NK-92 (cell line): ENCODE data around the gene MED28.

Experiments used
- DNase-seq: peaks from one replicate; lab custom pipeline; 2025; ENCODE audit not compliant: unreplicated experiment; lab: John Stamatoyannopoulos, UW

Gene MED28

DNA sequence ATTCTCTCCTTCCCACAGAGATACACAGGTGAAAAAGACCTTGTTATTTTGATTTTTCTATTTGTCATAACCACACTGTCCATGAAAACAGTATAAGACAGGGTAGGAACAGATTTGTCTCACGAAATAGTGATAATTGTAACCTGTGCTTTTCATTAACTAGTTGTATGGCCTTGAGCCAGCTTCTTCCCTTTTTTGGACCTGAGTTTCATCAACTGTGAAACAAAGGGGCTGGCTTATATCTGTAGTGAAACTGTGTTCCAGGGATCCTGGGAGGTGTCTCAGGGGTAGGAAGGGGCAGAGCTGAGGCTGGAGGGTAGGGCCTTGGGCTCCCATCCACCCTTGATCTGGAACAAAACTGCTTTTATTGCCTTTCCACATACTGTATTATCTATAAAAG lies 50.9 kb downstream of the MED28 start:
- DNase-seq, result no peak

DNA sequence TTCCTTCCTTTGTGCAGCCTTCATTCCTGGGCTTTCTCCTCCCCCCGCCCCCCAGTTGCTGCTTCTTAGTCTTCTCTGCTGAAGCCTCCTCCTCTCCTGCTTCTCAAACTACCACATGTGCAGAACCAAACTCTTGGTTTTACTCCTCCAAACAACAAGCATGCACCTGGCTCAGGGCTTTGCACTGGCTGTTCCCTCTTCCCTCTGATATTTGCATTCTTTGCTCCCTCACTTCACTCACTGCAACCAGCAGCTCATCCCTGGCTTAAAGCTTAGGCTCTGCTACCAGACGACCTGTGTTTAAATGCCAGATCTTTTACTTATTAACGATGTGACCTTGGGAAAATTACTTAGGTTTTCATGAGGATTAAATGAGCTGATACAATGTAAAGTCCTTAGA lies 51.4 kb downstream of the MED28 start:
- no peak for DNase-seq

DNA sequence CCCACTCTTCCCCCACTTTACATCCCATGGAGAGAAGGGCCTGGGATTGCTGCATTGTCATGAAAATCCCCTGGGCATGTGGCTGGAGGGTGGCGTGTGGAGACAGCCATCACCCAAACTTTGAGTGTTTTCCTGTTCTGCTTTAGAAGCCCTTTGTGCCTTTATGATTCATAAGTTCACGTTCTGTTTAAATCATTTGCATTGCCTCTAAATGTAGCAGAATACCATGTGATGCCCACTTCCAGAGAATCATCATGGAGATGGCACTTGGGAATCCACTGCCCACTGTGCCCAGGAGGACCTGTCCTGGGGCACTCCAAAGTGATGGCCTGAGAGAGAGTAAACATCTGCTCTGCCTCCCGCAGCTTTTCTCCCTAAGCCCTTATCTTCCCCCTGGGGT lies 52.8 kb downstream of the MED28 start:
- no peak for DNase-seq

DNA sequence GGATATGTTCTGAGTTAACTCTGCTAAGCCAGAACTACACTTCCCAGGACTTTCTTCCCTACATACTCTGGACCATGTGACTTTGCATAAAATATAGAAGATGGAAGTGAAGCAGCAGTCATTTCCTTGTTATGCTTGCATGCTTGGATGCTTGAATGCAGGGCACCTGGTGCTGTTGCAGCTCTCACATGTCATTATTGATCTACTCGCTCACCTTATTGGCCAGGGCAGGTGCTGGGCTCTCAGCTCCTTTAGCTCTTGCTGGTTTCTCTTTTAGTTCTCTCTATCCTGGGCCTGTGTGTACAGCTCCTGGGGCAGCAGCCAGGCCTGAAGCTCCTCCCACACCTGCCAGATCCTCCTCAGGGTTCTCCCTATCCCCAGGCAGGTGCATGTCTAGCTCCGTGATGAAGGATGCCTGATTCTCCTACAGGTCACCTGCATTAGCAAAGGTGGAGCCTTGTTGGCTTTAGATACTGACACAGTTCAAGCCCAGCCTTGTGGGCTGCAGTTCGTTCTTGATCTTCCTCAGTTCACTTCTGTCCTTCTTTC lies 53.3 kb downstream of the MED28 start:
- no peak for DNase-seq

DNA sequence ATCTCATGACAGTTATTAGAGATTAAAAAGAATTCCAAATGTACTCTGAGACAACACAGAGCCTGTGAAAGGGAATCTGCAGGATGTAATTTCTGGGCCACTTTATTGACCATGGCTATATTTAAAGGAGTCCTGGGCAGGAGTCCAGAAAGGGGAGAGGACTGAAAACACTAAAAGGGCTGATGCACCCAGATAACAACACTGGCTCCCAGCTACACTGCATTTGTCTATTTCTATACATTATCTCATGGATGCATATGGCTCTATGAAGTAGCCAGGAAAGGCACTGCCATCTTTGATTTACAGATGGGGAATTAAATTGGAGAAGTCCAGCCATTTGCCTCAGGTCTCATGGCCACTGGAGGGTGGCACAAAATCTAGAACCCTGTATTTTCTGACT lies 56.0 kb downstream of the MED28 start:
- no peak for DNase-seq

DNA sequence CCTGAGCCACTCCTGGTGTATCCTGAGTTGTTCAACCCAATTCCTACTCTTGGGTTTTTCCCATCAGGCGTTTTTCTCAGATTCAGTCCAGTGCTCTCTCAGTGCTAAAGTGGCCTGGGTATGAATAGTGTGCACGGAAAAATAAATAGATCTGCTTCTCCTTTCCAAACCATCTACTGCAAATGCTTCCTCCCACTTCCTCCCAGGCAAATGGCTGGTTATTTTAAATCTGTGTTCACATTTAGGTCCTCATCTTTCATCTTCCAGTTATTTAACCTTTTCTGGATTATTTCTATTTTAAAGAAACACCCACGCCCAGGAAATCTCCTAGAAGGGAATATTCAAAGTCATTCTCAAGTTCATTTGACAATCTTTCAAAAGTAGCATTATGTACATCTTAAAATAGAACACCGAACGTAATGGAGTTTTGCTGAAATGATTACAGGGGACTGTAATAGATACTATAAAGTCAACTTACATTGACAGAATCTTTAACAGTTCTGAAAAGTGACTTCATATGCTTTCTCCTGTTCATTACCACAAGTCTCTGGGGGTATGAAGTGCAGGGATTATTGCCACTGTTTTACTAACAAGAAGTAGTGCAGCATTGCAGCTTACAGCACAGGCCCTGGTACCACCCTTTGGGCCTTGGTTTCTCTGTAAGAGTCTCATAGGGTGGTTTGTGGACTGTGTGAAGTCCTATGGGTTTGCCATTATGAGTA lies 66.3 kb downstream of the MED28 start:
- DNase-seq, result no peak

DNA sequence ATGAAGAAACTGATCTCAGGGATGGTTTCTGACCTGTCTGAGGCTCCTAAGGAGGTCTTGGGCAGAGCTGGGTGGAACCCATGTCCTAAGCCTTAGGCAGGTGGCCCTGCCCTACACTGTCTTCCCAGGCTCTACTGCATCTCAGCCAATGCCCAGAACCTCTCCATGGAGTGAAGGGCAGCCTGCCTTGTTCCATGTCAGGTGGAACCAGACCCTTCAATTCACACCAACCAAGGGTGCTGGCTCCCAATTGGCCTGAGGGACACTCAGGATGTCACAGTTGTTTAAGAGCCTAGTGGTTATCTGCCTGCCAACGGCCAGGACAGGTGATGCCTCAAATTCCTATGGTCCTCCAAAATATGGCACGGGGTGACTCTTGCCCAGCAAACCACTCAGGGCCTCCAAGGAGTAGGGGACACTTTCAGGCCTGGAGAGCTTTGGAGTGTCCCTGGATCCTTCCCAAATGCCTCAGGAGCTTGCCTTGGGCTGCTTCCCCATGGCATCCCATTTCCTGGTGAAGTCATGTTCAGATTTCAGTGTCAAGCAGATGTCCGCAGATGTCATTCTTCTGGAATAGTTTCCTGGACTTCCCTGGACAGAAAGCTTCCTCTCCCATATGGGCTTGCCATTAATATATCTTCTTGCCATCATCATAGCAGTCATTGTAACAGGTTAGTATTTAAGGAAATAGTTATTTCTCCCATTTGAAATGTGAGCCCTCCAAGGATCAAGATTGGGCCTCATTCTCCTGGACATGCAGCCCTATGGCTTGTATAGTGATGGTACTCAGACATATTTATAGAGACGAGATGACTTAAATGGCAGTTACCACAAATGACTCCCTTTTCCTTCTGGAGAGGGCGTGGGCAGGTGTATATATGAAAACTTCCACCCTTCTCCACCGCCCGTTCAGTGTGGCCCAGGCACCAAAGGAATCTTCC lies 67.1 kb downstream of the MED28 start:
- DNase-seq, result no peak

DNA sequence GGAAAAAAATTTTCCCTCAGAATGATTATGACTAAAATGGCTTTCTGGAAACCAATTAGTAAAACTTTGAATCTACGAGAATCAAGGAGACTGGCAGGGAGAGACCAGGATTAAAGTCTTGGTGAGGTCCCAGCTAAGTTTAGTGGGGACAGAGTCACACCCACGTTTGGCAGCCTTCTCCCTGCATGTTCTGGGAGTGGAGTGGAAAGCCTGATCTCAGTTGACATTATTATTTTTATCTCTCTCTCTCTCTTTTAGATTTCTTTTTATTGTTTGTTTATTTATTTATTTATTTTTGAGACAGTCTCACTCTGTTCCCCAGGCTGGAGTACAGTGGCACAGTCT lies 67.8 kb downstream of the MED28 start:
- DNase-seq, result no peak
